Mesodermal cell (in vitro differentiated cells): Measurements from ENCODE around the gene ZNF428. TPM values are rescaled to one million over a fixed set of nuclear protein-coding genes. Genes with fewer than 3 reads are reported as not detected.

ENCODE experiments used
- H3K27ac ChIP-seq: 2 replicates; pipeline ENCODE4 v1.7.0; 2013; ENCODE audit warnings: mild to moderate bottlenecking, low read depth, low read length, moderate library complexity; ENCODE audit not compliant: severe bottlenecking
- H3K36me3 ChIP-seq: 2 replicates; pipeline ENCODE4 v1.7.1; 2013; ENCODE audit warnings: mild to moderate bottlenecking, low read length, moderate library complexity; ENCODE audit not compliant: control insufficient read depth, insufficient read depth
- H3K4me1 ChIP-seq: one replicate; pipeline ENCODE4 v1.7.1; 2013; ENCODE audit warnings: mild to moderate bottlenecking, low read length; ENCODE audit not compliant: insufficient read depth, control insufficient read depth, poor library complexity, severe bottlenecking
- H3K4me3 ChIP-seq: 2 replicates; pipeline ENCODE4 v1.7.0; 2013; ENCODE audit warnings: low read length, control low read depth, mild to moderate bottlenecking; ENCODE audit not compliant: insufficient read depth, poor library complexity, severe bottlenecking; ENCODE audit errors: extremely low read depth
- H3K9me3 ChIP-seq: 2 replicates; pipeline ENCODE4 v1.7.1; 2013; ENCODE audit warnings: mild to moderate bottlenecking, low read length, moderate library complexity; ENCODE audit not compliant: control insufficient read depth
- WGBS, 2 experiments: methylation state at CpG; one replicate each; pipeline ENCODE4 v1.1.5; 2013; ENCODE audit warnings: missing lambda C conversion rate in 2 of 2; ENCODE audit not compliant: insufficient coverage in 2 of 2; 5-methylcytosine and 5-hydroxymethylcytosine counted together
- polyA plus RNA-seq, 2 experiments: library from polyadenylated mRNA; stranded (reverse); fragments of 50-300 nt; gene quantifications; one replicate each; pipeline ENCODE4 v1.2.3, GENCODE V29; 2013

ZNF428 gene
- polyA plus RNA-seq (2013, experiment 1 of 2): 52.4 TPM
- 46.6 TPM for polyA plus RNA-seq (2013, experiment 2 of 2)

GRCh38 chr19:43619262-43620060, at the start of gene ZNF428:
ZNF428 (minus strand) TSS chr19:43619629; CDS start chr19:43614304, 5,325 bp downstream.
- 1% methylated on average over 50 to 81 of the region's 81 CpGs for WGBS, 2 experiments
- peak within 1 kb of the TSS; percentile 57 for H3K4me3 ChIP-seq
- H3K27ac ChIP-seq: peak within 1 kb of the TSS; percentile 97
- H3K4me1 ChIP-seq: peaks cover 5% of the 10 kb centered on the region
- H3K9me3 ChIP-seq: no peaks in the 10 kb centered on the region
- peaks cover 27% of the 10 kb centered on the region for H3K36me3 ChIP-seq

- peak overlapping the region; percentile 54 for H3K4me3 ChIP-seq
- WGBS, 2 experiments: 1 to 2% methylated on average over 39 to 41 of the region's 44 CpGs
- no peaks in the 10 kb centered on the region for H3K9me3 ChIP-seq
- peaks cover 34% of the 10 kb centered on the region for H3K36me3 ChIP-seq
- H3K27ac ChIP-seq: peak overlapping the region; percentile 86
- peaks cover 13% of the 10 kb centered on the region for H3K4me1 ChIP-seq
These were observed 49.1 kb upstream of the ZNF428 start for GRCh38 chr19:43668406-43669109.

- 28 to 36% methylated on average over 28 to 29 of the region's 29 CpGs for WGBS, 2 experiments
- Histone ChIP-seq H3K4me1 (peaks cover 13% of the 10 kb centered on the region), H3K4me3 (peak overlapping the region; percentile 38), H3K9me3 (no peaks in the 10 kb centered on the region), H3K36me3 (peaks cover 36% of the 10 kb centered on the region), H3K27ac (peak overlapping the region; percentile 57)
These were observed 48.5 kb upstream of the ZNF428 start for GRCh38 chr19:43667876-43668405.

- Histone ChIP-seq H3K36me3 (peaks cover 36% of the 10 kb centered on the region), H3K9me3 (no peaks in the 10 kb centered on the region), H3K27ac (no peak overlapping the region), H3K4me1 (peaks cover 13% of the 10 kb centered on the region), H3K4me3 (peak overlapping the region; percentile 38)
- 80 to 90% methylated on average over 14 to 21 of the region's 26 CpGs for WGBS, 2 experiments
These were observed 47.9 kb upstream of the ZNF428 start for GRCh38 chr19:43667126-43667875.

GRCh38 chr19:43664018-43664417, 44.6 kb upstream of the ZNF428 start:
- H3K27ac ChIP-seq: no peak overlapping the region
- peaks cover 57% of the 10 kb centered on the region for H3K36me3 ChIP-seq
- H3K4me3 ChIP-seq: no peak overlapping the region
- H3K9me3 ChIP-seq: no peaks in the 10 kb centered on the region
- WGBS, 2 experiments: 83 to 86% methylated on average over 1 to 5 of the region's 7 CpGs
- no peaks in the 10 kb centered on the region for H3K4me1 ChIP-seq

- Histone ChIP-seq H3K9me3 (no peaks in the 10 kb centered on the region), H3K4me3 (no peak overlapping the region), H3K36me3 (peaks cover 70% of the 10 kb centered on the region), H3K27ac (no peak overlapping the region), H3K4me1 (no peaks in the 10 kb centered on the region)
- 88 to 91% methylated on average over 5 to 6 of the region's 6 CpGs for WGBS, 2 experiments
These were observed 43.1 kb upstream of the ZNF428 start for GRCh38 chr19:43662487-43662886.

GRCh38 chr19:43660971-43661360, 41.5 kb upstream of the ZNF428 start:
- H3K4me1 ChIP-seq: no peaks in the 10 kb centered on the region
- 97 to 98% methylated on average over 6 of the region's 6 CpGs for WGBS, 2 experiments
- peaks cover 71% of the 10 kb centered on the region for H3K36me3 ChIP-seq
- H3K27ac ChIP-seq: no peak overlapping the region
- H3K4me3 ChIP-seq: no peak overlapping the region
- no peaks in the 10 kb centered on the region for H3K9me3 ChIP-seq

- H3K9me3 ChIP-seq: no peaks in the 10 kb centered on the region
- H3K4me3 ChIP-seq: no peak overlapping the region
- H3K27ac ChIP-seq: no peak overlapping the region
- H3K4me1 ChIP-seq: no peaks in the 10 kb centered on the region
- peaks cover 71% of the 10 kb centered on the region for H3K36me3 ChIP-seq
- 88 to 98% methylated on average over 5 to 6 of the region's 7 CpGs for WGBS, 2 experiments
These were observed 41.0 kb upstream of the ZNF428 start for GRCh38 chr19:43660301-43660970.

GRCh38 chr19:43658494-43658893, 39.1 kb upstream of the ZNF428 start:
- no peak overlapping the region for H3K27ac ChIP-seq
- H3K4me1 ChIP-seq: no peaks in the 10 kb centered on the region
- H3K36me3 ChIP-seq: peaks cover 66% of the 10 kb centered on the region
- H3K9me3 ChIP-seq: no peaks in the 10 kb centered on the region
- 96 to 100% methylated on average over 7 to 8 of the region's 8 CpGs for WGBS, 2 experiments
- no peak overlapping the region for H3K4me3 ChIP-seq

- no peaks in the 10 kb centered on the region for H3K4me1 ChIP-seq
- WGBS, 2 experiments: 77 to 100% methylated on average over 1 to 2 of the region's 2 CpGs
- H3K4me3 ChIP-seq: no peak overlapping the region
- H3K36me3 ChIP-seq: peaks cover 71% of the 10 kb centered on the region
- H3K27ac ChIP-seq: no peak overlapping the region
- H3K9me3 ChIP-seq: no peaks in the 10 kb centered on the region
These were observed 38.6 kb upstream of the ZNF428 start for GRCh38 chr19:43658001-43658400.
